Measurements from ENCODE around the gene GDA.

The GDA gene

DNA sequence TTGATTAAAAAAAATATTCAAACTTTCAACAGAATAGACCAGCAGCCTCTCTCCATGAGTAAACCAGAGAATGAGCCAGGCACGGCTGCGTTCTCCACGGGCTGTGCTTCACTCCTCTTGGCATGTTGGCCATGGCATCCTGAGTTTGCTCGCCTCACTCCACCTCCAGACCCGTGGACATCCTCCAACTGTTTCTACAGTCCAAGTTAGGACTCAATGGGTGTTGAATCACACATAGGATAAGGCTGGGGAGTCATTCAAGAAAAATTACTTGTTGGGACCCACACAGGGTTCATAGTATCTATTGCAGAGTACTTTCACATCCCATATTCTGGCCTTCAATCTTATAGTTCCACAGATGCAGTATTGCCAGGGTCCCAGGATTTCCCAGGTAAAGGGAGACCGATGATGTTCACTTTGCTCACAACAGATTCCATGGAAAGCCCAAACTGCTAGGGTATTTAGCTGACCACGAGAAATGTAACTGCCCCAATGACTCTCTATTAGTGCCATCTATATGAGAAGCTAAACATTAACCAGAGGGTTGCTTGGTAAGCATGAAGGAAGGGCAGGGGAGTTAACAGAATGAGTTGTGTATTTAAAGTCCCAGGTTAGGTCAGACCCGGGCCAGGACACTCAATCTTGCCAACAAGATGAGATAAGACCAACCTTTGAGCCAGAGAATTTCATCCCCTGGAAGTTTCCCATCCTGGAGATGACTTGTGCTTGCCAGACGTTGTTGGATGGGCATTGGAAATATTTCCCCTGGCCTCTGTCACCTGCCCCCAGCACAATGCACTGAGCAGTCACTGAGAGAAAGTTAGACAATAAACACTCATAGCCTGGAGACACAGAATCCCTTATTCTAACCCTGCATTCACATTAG lies 19.7 kb upstream of the GDA start:
- TF ChIP-seq, protein P1, sequence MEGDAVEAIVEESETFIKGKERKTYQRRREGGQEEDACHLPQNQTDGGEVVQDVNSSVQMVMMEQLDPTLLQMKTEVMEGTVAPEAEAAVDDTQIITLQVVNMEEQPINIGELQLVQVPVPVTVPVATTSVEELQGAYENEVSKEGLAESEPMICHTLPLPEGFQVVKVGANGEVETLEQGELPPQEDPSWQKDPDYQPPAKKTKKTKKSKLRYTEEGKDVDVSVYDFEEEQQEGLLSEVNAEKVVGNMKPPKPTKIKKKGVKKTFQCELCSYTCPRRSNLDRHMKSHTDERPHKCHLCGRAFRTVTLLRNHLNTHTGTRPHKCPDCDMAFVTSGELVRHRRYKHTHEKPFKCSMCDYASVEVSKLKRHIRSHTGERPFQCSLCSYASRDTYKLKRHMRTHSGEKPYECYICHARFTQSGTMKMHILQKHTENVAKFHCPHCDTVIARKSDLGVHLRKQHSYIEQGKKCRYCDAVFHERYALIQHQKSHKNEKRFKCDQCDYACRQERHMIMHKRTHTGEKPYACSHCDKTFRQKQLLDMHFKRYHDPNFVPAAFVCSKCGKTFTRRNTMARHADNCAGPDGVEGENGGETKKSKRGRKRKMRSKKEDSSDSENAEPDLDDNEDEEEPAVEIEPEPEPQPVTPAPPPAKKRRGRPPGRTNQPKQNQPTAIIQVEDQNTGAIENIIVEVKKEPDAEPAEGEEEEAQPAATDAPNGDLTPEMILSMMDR (IDR thresholded peaks at IDR 0.05): no peak

DNA sequence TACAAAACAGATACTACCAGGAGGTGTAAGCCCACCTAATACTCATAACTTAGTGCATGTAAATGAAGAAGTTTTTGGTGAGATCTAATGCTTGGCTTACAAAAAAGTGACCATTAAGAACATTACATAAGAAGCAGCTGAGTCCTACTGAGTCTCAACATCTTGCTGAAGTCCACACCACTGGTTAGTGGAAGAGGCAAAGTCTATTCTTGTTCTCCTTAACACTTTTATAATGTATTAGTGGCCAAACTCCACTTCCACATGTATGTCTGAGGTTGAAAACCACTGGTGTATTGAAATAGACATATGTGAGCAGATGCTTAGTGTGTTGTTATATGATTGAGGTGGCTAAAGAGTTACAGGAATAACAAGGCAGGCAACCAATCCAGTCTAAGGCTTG lies 18.9 kb upstream of the GDA start:
- TF ChIP-seq, protein P1 (IDR thresholded peaks at IDR 0.05): no peak

DNA sequence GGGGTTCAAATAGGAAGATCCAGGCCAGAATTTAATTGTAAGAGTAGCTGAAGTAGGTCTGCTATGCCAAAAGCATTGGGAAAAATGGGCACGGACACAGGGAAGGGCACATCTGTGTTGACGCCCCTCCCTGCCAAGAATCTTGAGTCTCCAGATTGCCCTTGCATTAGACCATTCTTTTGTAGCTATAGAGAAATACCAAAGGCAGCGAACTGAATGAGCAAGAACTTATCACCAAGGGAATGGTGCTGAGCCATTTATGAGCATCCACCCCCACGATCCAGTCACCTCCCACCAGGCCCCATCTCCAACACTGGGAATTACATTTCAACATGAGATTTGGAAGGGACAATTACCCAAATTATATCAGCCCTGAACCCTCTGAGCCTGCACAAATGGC lies 18.0 kb upstream of the GDA start:
- TF ChIP-seq, protein P1 (IDR thresholded peaks at IDR 0.05): no peak

DNA sequence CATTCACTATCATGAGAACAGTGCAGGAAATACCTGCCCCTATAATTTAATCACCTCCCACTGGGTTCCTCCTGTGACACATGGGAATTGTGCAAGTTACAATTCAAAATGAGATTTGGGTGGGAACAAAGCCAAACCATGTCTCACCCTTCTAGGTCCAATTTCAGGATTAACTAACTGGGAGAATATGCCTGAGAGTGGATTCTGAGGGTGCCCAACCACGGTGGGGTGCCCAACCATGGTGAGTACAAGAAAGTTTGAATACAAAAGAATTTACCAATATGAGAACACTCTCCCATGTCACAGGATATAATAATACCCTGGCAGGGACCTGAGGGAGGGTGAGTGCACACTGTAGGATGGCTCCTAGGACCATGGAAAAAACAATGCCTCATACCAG lies 17.2 kb upstream of the GDA start:
- TF ChIP-seq, protein P1 (IDR thresholded peaks at IDR 0.05): no peak

DNA sequence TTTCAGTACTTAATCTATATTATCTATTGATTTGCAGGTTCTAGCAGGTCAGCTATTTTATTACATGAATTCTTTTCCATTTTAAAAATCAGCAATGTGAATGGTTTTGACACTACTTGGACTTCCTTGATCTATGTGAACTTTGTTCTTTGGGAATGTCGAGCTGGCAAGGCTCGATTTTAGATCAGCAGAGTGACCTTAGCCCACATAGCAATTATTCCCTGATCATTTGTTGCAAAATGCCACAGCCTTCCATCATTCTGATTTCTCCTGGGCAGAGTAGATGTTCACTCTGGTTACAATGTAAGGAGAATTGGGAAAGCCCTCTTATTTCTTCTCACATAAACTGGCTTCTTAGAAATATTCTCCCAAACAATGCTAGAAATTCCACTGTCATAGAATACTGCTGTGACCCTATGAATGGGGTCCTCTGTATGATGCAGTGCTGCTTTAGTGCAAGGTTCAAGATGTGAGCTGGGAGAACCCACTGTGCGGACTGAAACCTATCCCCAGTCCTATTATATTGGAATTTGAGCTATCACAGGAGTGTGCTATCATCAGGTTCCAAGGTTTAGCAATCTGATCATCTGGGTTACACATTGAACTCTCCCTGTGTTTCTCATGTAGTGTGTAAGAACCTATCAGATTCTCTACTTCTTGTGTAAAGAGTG lies 15.7 kb upstream of the GDA start:
- TF ChIP-seq, protein P1 (IDR thresholded peaks at IDR 0.05): no peak

DNA sequence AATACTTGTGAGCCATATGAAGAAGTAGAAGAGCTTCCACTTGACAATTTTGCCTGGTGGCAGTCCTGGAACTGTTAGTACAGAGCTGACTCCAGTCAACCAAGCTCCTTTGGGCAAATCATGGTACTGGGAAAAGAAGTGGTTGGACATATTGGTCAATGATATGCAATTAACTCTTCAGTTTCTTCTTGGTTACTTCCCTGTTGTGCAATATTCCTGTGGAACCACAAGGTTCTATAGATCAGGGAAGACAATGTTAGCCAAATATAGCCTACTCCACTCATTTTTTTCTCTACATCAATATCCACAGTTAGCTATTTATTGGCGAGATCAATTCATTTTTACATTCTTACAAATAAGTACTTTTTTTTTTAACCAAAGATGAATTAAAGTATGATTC lies 14.4 kb upstream of the GDA start:
- TF ChIP-seq, protein P1 (IDR thresholded peaks at IDR 0.05): no peak

DNA sequence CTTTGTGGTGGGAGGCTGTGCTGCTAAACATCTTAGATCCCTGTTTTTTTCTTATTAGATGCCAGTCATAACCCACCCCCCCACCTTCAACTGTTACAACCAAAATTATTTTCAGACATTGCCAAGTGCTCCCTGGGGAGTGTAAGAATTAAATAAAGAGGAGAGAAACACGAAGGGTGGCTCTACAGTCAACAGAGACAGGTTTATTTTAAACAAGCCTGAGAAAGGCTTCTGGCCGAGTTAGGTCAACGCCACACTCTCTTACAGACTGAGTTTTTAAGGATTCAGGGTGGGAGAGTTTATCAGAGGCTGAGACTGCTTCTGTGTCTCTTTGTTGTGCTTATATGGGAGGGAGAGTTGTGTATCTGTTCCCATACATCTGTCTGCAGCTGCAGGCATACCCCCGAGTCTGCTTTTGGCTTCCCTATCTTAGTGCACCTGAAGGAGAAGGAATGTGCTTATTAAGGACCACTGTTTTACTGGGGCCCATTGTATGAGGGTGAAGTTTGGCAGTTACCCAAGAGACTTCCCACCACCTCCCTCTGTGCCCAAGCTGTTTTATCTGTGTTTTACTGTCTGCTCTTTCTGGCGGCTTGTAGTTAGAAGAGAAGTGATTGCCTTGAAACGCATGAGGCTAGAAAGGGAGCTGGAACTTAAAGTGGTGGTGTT lies 11.4 kb upstream of the GDA start:
- TF ChIP-seq, protein P1 (IDR thresholded peaks at IDR 0.05): no peak
